ENCODE measurements around the gene MIGA2.
"Not testable (repeated sequence)": the region's sequence is repeated elsewhere in the genome, so short reads cannot be mapped to it uniquely, and the experiment has no call there.

The MIGA2 gene

DNA sequence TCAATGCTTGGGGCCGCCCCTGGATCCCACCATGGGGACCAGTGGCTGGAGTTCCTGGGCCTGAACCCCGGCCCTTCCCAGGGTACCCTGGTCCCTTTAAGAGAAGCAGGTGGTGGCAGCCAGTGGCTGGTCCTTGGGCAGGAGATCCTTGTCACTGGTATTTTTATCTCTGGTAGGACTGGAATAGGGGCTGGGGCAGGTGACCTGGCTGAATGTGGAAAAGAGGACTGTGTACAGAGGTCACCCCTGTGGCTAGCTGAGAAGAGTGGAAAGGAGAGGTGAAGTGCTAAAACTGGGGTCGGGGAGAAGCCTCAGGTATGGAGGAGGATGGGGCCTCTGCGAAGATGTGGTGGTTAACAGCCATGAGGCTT is 67.2 kb downstream of the MIGA2 start:
- no peak for DNase-seq

DNA sequence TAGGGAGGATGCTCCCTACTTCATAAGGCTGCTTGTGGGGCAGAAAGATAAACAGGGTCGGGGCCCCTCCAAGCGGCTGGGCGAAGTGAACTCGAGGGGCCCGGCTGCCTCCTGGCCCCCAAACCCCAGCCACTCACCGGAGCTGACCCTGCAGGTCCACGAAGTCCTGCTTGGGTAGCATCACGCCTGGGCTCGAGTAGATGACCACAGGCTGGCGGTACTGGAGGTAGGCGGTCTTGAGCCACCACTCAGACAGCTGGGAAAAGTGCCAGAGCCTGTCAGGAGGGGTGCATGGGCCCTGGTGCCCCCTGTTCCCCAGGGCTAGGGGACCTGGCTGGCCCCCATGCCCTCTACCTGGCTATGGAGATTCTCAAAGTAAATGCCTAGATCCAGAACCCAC is 67.6 kb downstream of the MIGA2 start:
- DNase-seq, result no peak

- no peak for DNase-seq
Observed at GRCh38 chr9:129105857-129106694, 69.7 kb downstream of the MIGA2 start.

- no peak for DNase-seq
Observed at GRCh38 chr9:129107651-129108050, 71.2 kb downstream of the MIGA2 start.

DNA sequence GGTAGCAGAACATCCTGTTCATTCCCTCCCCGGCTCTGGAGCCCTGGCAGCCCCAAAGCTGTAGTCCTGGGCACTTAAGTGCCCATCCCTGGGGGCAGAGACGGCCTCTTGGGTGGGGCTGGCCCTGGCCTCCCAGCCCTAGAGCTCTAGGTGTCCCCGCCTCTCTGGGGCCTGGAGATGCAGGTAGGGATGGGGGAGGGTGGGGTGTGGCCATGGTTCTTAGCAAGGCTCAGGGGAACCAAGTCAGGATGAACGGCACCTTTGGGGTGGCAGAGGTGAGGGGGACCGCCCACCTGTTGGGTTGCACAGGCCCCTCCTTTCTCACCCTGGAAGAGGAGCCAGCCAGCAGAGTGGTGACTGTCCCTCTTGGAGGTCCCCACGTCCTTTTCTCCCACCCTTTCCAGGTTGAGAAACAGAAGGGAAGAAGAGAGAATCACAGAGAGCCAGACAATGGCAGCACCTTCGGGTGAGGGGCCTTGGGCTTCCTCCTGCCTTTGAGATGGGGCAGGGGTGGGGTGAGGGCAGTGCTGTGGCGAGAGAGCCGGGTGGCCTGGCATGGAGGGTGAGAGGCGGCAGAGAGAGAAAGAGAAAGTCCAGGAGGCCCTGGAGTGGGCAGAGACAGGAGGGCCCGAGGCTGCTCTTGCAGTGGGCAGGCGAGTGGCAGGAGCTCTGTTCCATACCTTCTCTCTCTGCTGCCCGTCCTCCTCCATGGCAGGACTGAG is 71.8 kb downstream of the MIGA2 start:
- no peak for DNase-seq

GRCh38 chr9:129108805-129109536 is 72.5 kb downstream of the MIGA2 start:
- peak; percentile 63 for DNase-seq

DNA sequence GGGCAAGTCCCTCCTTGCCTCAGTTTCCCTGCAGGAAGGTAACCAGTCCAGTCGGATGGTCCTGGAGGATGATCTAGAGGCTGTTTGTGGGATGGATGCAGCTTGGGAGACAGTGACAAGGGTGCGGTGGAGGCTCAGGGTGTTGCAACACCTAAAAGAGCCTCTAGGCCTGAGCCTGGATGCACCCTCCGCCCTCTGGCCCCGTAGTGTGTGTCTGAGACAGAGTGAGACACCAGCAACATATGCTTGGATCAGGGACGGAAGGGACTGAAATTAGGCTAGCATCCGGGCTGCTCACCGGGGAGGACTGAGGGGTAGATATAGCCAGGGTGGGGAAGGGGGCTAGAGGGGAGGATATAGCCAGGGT is 73.1 kb downstream of the MIGA2 start:
- peak; percentile 44 for DNase-seq

GRCh38 chr9:129109952-129110739 is 73.7 kb downstream of the MIGA2 start:
- peak; percentile 42 for DNase-seq

- DNase-seq, result peak; percentile 97
Observed at GRCh38 chr9:129110740-129111527, 74.5 kb downstream of the MIGA2 start, which contains the start of the genes CRAT and PTPA. TSS of gene CRAT (minus strand) at chr9:129110793. CDS start at chr9:129110509, 284 bp downstream. TSS of gene PTPA (plus strand) at chr9:129111415. CDS start at chr9:129111601, 186 bp downstream.

DNA sequence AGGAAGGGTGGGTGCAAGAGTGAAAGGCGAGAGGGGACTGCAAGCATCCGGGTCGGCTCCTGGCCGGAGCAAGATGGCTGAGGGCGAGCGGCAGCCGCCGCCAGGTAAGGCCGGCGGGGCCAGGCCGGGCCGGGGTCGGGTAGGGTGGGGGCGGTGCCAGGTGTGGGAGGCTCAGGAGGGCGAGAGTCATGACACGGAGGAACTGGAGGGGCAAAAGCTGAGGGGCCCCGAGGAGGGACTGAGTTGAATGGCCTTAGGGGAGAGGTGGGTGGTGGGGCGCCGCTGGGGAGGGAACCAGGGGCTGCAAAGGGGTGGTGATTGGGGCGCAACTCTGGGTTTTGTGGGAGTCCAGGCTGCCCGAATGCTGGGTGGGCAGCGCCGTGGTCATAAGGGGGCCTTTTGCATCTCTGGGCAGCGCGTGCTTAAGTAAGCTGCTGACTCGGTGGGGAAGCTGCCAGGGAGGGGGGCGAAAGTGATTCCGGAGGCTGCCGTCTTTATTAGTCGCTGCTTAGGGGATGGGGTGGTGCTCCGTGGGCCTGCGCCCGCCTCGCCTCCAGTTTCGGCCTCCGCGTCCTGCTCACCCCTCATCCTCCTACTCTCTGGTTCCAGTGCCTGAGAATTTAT is 75.2 kb downstream of the MIGA2 start:
- peak; percentile 73 for DNase-seq

- DNase-seq, result not testable (repeated sequence)
Observed at GRCh38 chr9:129112526-129112925, 76.1 kb downstream of the MIGA2 start.

GRCh38 chr9:129113645-129114304 is 77.3 kb downstream of the MIGA2 start:
- no peak for DNase-seq

- no peak for DNase-seq
Observed at GRCh38 chr9:129118799-129119198, 82.4 kb downstream of the MIGA2 start.

DNA sequence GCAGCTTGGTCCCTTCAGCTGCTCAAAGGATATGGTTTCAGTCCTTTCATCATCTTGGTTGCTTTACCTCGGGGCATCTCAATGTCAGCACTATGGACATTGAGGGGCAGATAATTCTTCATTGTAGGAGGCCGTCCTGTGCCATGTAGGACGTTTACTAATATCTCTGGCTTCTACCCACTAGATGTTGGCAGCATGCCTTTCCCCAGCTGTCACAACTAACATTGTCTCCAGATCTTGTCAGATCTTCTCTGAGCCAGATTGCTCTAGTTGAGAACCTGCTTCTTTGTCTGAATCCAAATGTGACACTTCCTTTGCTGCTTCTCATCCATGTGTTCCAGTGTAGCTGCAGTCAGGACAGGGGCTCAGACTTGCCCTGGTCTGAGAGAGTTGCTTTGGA is 85.1 kb downstream of the MIGA2 start:
- no peak for DNase-seq

All from NCI-H69 (cell line).